T1000 (cell line): ENCODE data around the gene COG7.

Source experiments
- DNase-seq: peaks from one replicate; lab custom pipeline; 2025; ENCODE audit warnings: mixed read lengths; lab: John Stamatoyannopoulos, UW

Gene COG7

GRCh38 chr16:23359092-23359760 lies 93.8 kb downstream of the COG7 start:
- DNase-seq = no peak

GRCh38 chr16:23357761-23358290 lies 95.2 kb downstream of the COG7 start:
- DNase-seq = no peak

GRCh38 chr16:23356941-23357340 lies 96.0 kb downstream of the COG7 start:
- DNase-seq = no peak

- DNase-seq = no peak
Observed at GRCh38 chr16:23355106-23355670, 97.8 kb downstream of the COG7 start.

DNA sequence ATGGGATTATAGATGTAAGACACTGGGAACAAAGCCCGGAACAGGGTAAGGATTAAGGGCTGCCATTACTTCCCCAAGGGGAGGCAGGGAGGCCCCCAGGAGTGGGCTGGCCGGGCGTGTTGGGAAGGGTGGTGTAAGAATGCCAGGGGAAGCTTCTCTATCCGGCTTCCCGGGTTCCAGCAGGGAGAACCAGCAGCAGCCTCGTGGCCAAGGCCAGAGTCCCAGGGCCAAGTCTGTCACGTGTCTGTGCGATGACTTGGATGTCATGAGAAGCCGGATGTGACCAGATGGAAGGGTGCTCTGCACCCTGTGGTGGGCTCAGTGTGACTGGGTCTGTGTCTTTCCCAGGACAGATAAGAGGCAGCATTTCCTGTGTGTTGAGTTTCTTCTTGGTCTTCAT lies 98.7 kb downstream of the COG7 start:
- no peak for DNase-seq

GRCh38 chr16:23353440-23353839 lies 99.5 kb downstream of the COG7 start:
- no peak for DNase-seq

DNA sequence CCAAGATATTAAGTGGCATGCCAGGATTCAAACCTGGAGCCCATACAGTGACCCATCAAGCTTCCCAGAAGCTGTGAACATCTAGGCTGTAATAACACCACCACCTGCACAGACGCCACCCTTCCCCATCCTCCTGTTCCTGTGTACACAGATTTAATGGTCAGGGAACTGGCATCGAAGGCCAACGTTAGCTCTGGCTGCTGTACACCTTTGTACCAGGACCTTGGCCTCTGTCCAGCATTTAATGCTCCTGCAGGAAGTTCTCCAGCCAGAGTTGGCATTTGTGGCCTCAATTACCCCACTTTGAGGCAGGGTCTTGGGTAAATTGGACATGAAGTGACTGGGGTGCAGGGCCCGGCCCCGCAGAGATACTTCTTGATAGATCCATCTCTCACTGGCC lies 101.6 kb downstream of the COG7 start:
- DNase-seq = no peak

DNA sequence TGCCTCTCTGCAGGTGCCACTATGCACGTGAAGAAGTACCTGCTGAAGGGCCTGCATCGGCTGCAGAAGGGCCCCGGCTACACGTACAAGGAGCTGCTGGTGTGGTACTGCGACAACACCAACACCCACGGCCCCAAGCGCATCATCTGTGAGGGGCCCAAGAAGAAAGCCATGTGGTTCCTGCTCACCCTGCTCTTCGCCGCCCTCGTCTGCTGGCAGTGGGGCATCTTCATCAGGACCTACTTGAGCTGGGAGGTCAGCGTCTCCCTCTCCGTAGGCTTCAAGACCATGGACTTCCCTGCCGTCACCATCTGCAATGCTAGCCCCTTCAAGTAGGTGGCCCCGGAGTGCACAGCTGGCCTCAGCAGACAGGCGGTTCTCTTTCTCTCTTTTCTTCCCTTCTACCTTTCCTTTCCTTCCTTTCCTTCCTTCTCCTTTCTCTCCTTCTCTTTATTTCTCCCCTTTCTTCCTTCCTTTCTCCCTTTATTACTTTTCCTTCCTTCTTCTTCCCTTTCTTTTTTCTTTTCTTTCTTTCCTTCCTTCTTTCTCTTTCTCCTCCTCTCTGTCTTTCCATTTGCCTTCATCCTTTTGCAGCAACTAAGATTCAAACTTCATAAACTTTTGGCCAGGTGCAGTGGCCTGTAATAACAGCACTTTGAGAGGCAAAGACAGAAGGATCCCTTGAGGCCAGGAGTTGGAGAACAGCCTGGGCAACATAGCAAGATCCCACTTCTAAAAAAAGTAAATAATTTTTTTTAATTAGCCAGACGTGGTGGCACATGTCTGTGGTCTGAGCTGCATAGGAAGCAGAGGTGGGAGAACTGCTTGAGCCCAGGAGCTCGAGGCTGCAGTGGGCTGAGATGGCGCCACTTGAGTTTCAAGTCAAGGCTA lies 104.2 kb downstream of the COG7 start:
- no peak for DNase-seq

DNA sequence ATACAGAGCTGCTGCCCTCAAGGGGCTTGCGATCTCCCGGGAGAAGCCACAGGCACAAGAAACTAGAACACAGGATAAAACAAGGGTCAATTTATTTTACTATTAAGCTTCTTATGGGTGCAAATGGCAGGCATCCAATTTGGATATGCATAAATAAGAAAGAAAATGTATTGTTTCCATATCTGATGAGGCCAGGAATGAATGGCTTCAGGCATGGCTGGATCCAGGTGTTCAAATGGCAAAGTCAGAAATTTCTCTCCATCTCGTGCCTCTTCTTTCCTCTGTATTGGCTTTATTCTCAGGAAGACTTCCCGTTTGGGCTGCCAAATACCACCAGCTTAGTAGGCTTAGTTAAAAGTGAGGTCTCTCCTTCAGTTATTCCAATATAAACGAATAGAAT lies 107.8 kb downstream of the COG7 start:
- no peak for DNase-seq

- DNase-seq = no peak
Observed at GRCh38 chr16:23343643-23344612, 109.1 kb downstream of the COG7 start.

DNA sequence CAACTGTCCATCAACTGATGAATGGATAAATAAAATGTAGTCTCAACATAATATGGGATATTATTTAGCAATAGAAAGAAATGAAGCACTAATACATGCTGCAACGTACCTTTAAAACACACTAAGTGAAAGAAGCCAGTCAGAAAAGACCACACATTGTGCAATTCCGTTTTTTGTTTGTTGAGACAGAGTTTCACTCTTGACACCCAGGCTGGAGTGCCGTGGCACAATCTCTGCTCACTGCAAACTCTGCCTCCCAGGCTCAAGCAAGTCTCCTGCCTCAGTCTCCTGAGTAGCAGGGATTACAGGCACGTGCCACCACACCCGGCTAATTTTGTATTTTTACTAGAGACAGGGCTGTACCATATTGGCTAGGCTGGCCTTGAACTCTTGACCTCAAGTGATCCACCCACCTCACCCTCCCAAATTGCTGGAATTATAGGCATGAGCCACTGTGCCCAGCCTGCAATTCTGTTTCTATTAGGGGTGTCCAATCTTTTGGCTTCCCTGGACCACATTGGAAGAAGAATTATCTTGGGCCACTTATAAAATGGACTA lies 110.8 kb downstream of the COG7 start:
- no peak for DNase-seq

DNA sequence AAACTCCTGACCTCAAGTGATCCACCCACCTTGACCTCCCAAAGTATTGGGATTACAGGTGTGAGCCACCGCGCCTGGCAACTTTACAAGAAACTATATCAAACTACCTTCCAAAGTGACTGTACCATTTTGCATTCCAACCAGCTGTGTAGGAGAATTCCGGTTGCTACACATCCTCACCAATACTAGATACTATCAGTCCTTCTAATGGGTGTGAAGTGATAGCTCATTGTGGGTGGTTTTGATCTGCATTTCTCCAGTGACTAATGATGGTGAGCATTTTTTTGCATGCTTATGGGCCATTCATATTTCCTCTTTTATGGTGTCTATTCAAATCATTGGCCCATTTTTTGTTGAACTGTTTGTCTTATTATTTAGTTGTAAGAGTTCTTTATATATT lies 113.2 kb downstream of the COG7 start:
- DNase-seq = no peak
